K562 (cell line): Measurements from ENCODE around the gene HERC3. TPM values are rescaled to one million over a fixed set of nuclear protein-coding genes. Genes with fewer than 3 reads are reported as not detected.
A peak's percentile ranks its signal among the peaks of the same experiment; 100 is the strongest.

Experiments used
- ATAC-seq: fragments of 200-7000 bp; cut with Tn5 transposase; 3 replicates; pipeline ENCODE4 v1.9.1; 2020; ENCODE audit warnings: moderate library complexity
- BruUV-seq: library from RNA; stranded (reverse); fragments of 400-500 nt; replicated peaks from 2 replicates; lab custom pipeline; 2021; lab: Mats Ljungman, UMichigan
- CTCF ChIA-PET: fragments of 300-600 bp; formaldehyde crosslinking; extraction: SDS; loops from one replicate; lab custom pipeline; 2021; ENCODE audit warnings: low intra/inter-chr PET ratio; lab: Yijun Ruan, JAX
- POLR2A ChIA-PET: fragments of 300-600, 350-650 bp; sonication (Branson Sonifier 250); formaldehyde crosslinking; extraction: SDS; loops from one replicate; lab custom pipeline; 2021; ENCODE audit warnings: antibody characterized with exemption, inconsistent platforms; lab: Yijun Ruan, JAX
- DNase-seq, 4 experiments: peaks; one replicate each; pipeline versions ENCODE4 v3.0.0 to v3.0.0-alpha.2; 2011 to 2018; ENCODE audit warnings: low spot score in 3 of 4, mixed read lengths in 3 of 4; ENCODE audit errors: extremely low read depth in 1 of 4
- FAIRE-seq: peaks from 2 replicates; lab custom pipeline; 2011; peaks lifted over from hg19 to GRCh38; lab: Jason Lieb, UNC
- H2AFZ ChIP-seq: 2 replicates; pipeline ENCODE4 v1.6.0; 2011; ENCODE audit warnings: low read depth, low read length, control low read depth, inconsistent platforms
- H3K27ac ChIP-seq: fragments of 200-600 bp; 3 replicates; pipeline ENCODE4 v1.8.0; 2011; ENCODE audit warnings: low read depth, mild to moderate bottlenecking, control low read depth, inconsistent platforms, low read length, moderate library complexity, mixed read lengths; ENCODE audit errors: extremely low read depth
- H3K27me3 ChIP-seq, 2 experiments: fragments of 300-600 bp in 1 of 2; 2 replicates in 1 of 2; 3 replicates in 1 of 2; pipeline versions ENCODE4 v1.6.0 to v1.8.0; 2011; ENCODE audit warnings: inconsistent platforms in 2 of 2, low read length in 2 of 2, mild to moderate bottlenecking in 1 of 2, mixed read lengths in 1 of 2, moderate library complexity in 1 of 2; ENCODE audit not compliant: control insufficient read depth in 2 of 2, insufficient read depth in 2 of 2
- H3K36me3 ChIP-seq: fragments of 300-600 bp; 3 replicates; pipeline ENCODE4 v1.8.0; 2011; ENCODE audit warnings: mild to moderate bottlenecking, low read length, inconsistent platforms; ENCODE audit not compliant: control insufficient read depth, insufficient read depth
- H3K4me1 ChIP-seq, 2 experiments: fragments of 200-600 bp in 1 of 2; replicated peaks in 1 of 2; 2 replicates in 1 of 2; 3 replicates in 1 of 2; pipeline versions ENCODE4 v1.5.1 to v1.8.0; 2011; ENCODE audit warnings: inconsistent platforms in 2 of 2, low read length in 2 of 2, mild to moderate bottlenecking in 1 of 2, mixed read lengths in 1 of 2, moderate library complexity in 1 of 2; ENCODE audit not compliant: control insufficient read depth in 2 of 2, insufficient read depth in 2 of 2
- H3K4me2 ChIP-seq: 2 replicates; pipeline ENCODE4 v1.6.1; 2011; ENCODE audit warnings: low read length, control low read depth, inconsistent platforms, mixed read lengths; ENCODE audit not compliant: insufficient read depth
- H3K4me3 ChIP-seq: fragments of 200-600 bp; sonication (generic), shearing (Covaris generic); 2 replicates; pipeline ENCODE4 v1.5.1; 2016; ENCODE audit warnings: control low read depth, inconsistent platforms
- H3K79me2 ChIP-seq: fragments of 200-600 bp; 3 replicates; pipeline ENCODE4 v1.8.0; 2011; ENCODE audit warnings: low read length, inconsistent platforms; ENCODE audit not compliant: control insufficient read depth, insufficient read depth
- H3K9ac ChIP-seq, 2 experiments: 2 replicates each; pipeline versions ENCODE4 v1.6.0 to v1.6.1; 2011; ENCODE audit warnings: low read depth in 2 of 2, low read length in 2 of 2, control low read depth in 1 of 2, inconsistent platforms in 1 of 2, mild to moderate bottlenecking in 1 of 2, mixed read lengths in 1 of 2; ENCODE audit not compliant: insufficient read depth in 1 of 2
- H3K9me1 ChIP-seq: one replicate; pipeline ENCODE4 v1.6.0; 2011; ENCODE audit warnings: inconsistent platforms, mild to moderate bottlenecking, low read length, moderate library complexity; ENCODE audit not compliant: control insufficient read depth, insufficient read depth
- H3K9me3 ChIP-seq: replicated peaks from 2 replicates; pipeline ENCODE4 v1.5.1; 2011; ENCODE audit warnings: low read depth, low read length, inconsistent platforms; ENCODE audit not compliant: control insufficient read depth, insufficient read depth
- H4K20me1 ChIP-seq: replicated peaks from 2 replicates; pipeline ENCODE4 v1.6.1; 2011; ENCODE audit warnings: low read length, inconsistent platforms, mixed read lengths; ENCODE audit not compliant: control insufficient read depth, insufficient read depth
- BDP1 ChIP-seq: IDR thresholded peaks from 3 replicates; pipeline ENCODE4 v1.6.1; 2011; ENCODE audit not compliant: insufficient read length, insufficient read depth
- CREM ChIP-seq: IDR thresholded peaks from 2 replicates; pipeline ENCODE4 v1.6.1; 2014; ENCODE audit warnings: antibody characterized with exemption, low read depth
- EGR1 ChIP-seq: fragments of 450-650 bp; conservative IDR thresholded peaks from 2 replicates; pipeline ENCODE4 v1.6.1; 2017; ENCODE audit warnings: mild to moderate bottlenecking
- MEIS2 ChIP-seq: fragments of 450-650 bp; IDR thresholded peaks from 2 replicates; pipeline ENCODE4 v1.6.1; 2014; ENCODE audit warnings: mild to moderate bottlenecking; ENCODE audit not compliant: partially characterized antibody
- RFX1 ChIP-seq: fragments of 450-650 bp; IDR thresholded peaks from 2 replicates; pipeline ENCODE4 v1.6.1; 2016; ENCODE audit warnings: mild to moderate bottlenecking, moderate library complexity
- SAP30 ChIP-seq: fragments of 200-600 bp; sonication (generic); IDR thresholded peaks from 2 replicates; pipeline ENCODE4 v1.6.1; 2012; ENCODE audit warnings: borderline replicate concordance, low read depth, mild to moderate bottlenecking, moderate library complexity, low read length, control low read depth, inconsistent platforms; ENCODE audit not compliant: insufficient read depth, poor library complexity, severe bottlenecking
- YY1 ChIP-seq, 3 experiments: IDR thresholded peaks; 2 replicates each; pipeline ENCODE4 v1.6.1; 2011; ENCODE audit warnings: low read length in 2 of 3, mild to moderate bottlenecking in 2 of 3, moderate library complexity in 2 of 3, borderline replicate concordance in 1 of 3, control low read depth in 1 of 3, low read depth in 1 of 3; ENCODE audit not compliant: insufficient read depth in 3 of 3, insufficient replicate concordance in 2 of 3, control insufficient read depth in 1 of 3, insufficient read length in 1 of 3; ENCODE audit errors: extremely low read depth in 1 of 3
- ZFPM2 ChIP-seq: fragments of 250-450 bp; sonication (Bioruptor Pico); IDR thresholded peaks from 2 replicates; pipeline ENCODE4 v1.5.1; 2022; ENCODE audit warnings: mild to moderate bottlenecking
- ZNF263 ChIP-seq: sonication (generic); formaldehyde crosslinking; IDR thresholded peaks from 2 replicates; pipeline ENCODE4 v1.8.0; 2022; ENCODE audit warnings: mild to moderate bottlenecking, missing genetic modification reagents, borderline replicate concordance
- WGBS: fragments of 100-300 bp; shearing (Covaris generic); methylation state at CpG from one replicate; pipeline ENCODE4 v1.1.6; 2016; ENCODE audit warnings: low coverage, mixed read lengths; ENCODE audit not compliant: insufficient coverage; ENCODE audit errors: missing lambda C conversion rate; 5-methylcytosine and 5-hydroxymethylcytosine counted together
- in situ Hi-C: fragments of 300-500 bp; cut with MboI; formaldehyde crosslinking; loops from 4 replicates; pipeline ENCODE4 v1.15.0; 2018; ENCODE audit warnings: inconsistent platforms, mixed read lengths
- intact Hi-C: fragments of 100-400 bp; cut with micrococcal nuclease; formaldehyde crosslinking; loops from 2 replicates; pipeline ENCODE4 v1.14.2; 2022
- polyA plus RNA-seq, 8 experiments: library from polyadenylated mRNA; depleted of rRNA in 4 of 8; stranded (reverse) in 5 of 8; unstranded in 3 of 8; fragments of >200 nt; fragmentation: Nextera tagmentation in 2 of 8; fragmentation: Illumina TruSeq in 1 of 8; extraction: Ambion mirVana in 2 of 8; extraction: Trizol in 1 of 8; gene quantifications; 2 replicates each; pipeline versions ENCODE4 v1.2.1 to v1.2.3, GENCODE V29; 2011 to 2014; ENCODE audit warnings: inconsistent platforms in 1 of 8, missing spikeins in 1 of 8
- total RNA-seq, 7 experiments: library from RNA; depleted of rRNA in 6 of 7; stranded (reverse); fragments of >200 nt in 6 of 7; fragmentation: Illumina TruSeq in 2 of 7; extraction: Trizol in 2 of 7; gene quantifications; 2 replicates each; pipeline versions ENCODE4 v1.2.1 to v1.2.3, GENCODE V29; 2011 to 2021; ENCODE audit warnings: low replicate concordance in 1 of 7

HERC3 gene
- total and polyA plus RNA-seq, 9 of the 15 experiments (the other 6 are each of a cell fraction or from before 2014, with no cell fraction given) = 1.8 to 13.1 (median 7.6) TPM

- CTCF ChIA-PET = no interaction called here
- no peak overlapping the region; a peak in 1 of 4 replicates for H3K9ac ChIP-seq
- ATAC-seq (no peak), DNase-seq (no peak), FAIRE-seq (no peak)
- in situ Hi-C loops = no loop called here
- no peaks in the 10 kb centered on the region for H3K27me3 ChIP-seq
- no peaks in the 10 kb centered on the region for H3K9me1 ChIP-seq
- 40% methylated on average over 7 of the region's 7 CpGs for WGBS
- POLR2A ChIA-PET = no interaction called here
- H3K27ac ChIP-seq = no peak overlapping the region
- intact Hi-C loops = no loop called here
- H3K4me1 ChIP-seq = peaks cover 8 to 14% of the 10 kb centered on the region in 2 experiments; a peak in 4 of 5 replicates
- H4K20me1 ChIP-seq = no peaks in the 10 kb centered on the region
- H3K36me3 ChIP-seq = no peaks in the 10 kb centered on the region
- peak overlapping the region; percentile 50; the same call in 1 of the 2 replicates for H3K4me3 ChIP-seq
- peak overlapping the region; percentile 68 for H3K4me2 ChIP-seq
- no peaks in the 10 kb centered on the region; the same call in 2 of the 3 replicates for H3K79me2 ChIP-seq
- no peaks in the 10 kb centered on the region for H3K9me3 ChIP-seq
- TF ChIP-seq MEIS2 = peak; percentile 25
- TF ChIP-seq YY1 (IDR thresholded peaks at IDR 0.05; ENCODE audit: borderline replicate concordance in 1 of 3, control insufficient read depth in 1 of 3, extremely low read depth in 1 of 3, insufficient read depth in 3 of 3, insufficient read length in 1 of 3, insufficient replicate concordance in 2 of 3, low read depth in 1 of 3, low read length in 2 of 3) = no peak
- no TSS peak for BruUV-seq
- H2AFZ ChIP-seq = no peak overlapping the region
These were observed 104.3 kb downstream of the HERC3 start for GRCh38 chr4:88696630-88697029.

- DNase-seq (peak in 1 of 4 experiments; percentile 9), FAIRE-seq (no peak), ATAC-seq (no peak)
- Histone ChIP-seq H3K27me3 (no peaks in the 10 kb centered on the region), H3K4me1 (peaks cover 8 to 14% of the 10 kb centered on the region in 2 experiments; a peak in 4 of 5 replicates), H3K4me3 (peak overlapping the region; percentile 50), H4K20me1 (no peaks in the 10 kb centered on the region), H3K27ac (peak overlapping the region; percentile 40; the same call in 1 of the 3 replicates)
- intact Hi-C loops = no loop called here
- WGBS = 61% methylated on average over 14 of the region's 18 CpGs
- TF ChIP-seq BDP1 (no peak), ZFPM2 (CRISPR knock-in tag) (no peak), CREM (peak; percentile 15; the same call in 1 of the 2 replicates), RFX1 (no peak), ZNF263 (CRISPR knock-in tag) (peak; percentile 95), EGR1 (peak; percentile 48), SAP30 (no peak)
- TF ChIP-seq, all 486 proteins: peak for 3
- Histone ChIP-seq H3K9me3 (no peaks in the 10 kb centered on the region), H2AFZ (peak overlapping the region; percentile 62), H3K9me1 (no peaks in the 10 kb centered on the region), H3K79me2 (no peaks in the 10 kb centered on the region; the same call in 2 of the 3 replicates), H3K36me3 (no peaks in the 10 kb centered on the region), H3K9ac (peak overlapping the region; percentile 50 to 79), H3K4me2 (peak overlapping the region; percentile 68; the same call in 1 of the 2 replicates)
- in situ Hi-C loops = no loop called here
- BruUV-seq = TSS peak; percentile 80
- ChIA-PET POLR2A (no interaction called here), CTCF (no interaction called here)
These were observed 104.9 kb downstream of the HERC3 start for GRCh38 chr4:88697141-88697540.
